Esophagus muscularis mucosa (tissue), 4 donors: ENCODE data around the gene GPC5.

Experiments
- EP300 ChIP-seq: sonication (generic); formaldehyde crosslinking; IDR thresholded peaks from one replicate; pipeline ENCODE4 v1.6.1; 2017; ENCODE audit warnings: antibody characterized with exemption
- POLR2A ChIP-seq: fragments of 450-650 bp; IDR thresholded peaks from one replicate; pipeline ENCODE4 v1.6.1; 2017; ENCODE audit warnings: antibody characterized with exemption, moderate library complexity, mild to moderate bottlenecking, low read depth
- TF ChIP-seq, protein P1 (sequence below), 3 experiments: fragments of 200-600 bp in 2 of 3; fragments of 450-650 bp in 1 of 3; sonication (generic) in 2 of 3; IDR thresholded peaks; one replicate each; pipeline ENCODE4 v1.5.1; 2017 to 2019; ENCODE audit warnings: antibody characterized with exemption in 3 of 3, mild to moderate bottlenecking in 2 of 3, moderate library complexity in 1 of 3

- TF ChIP-seq, protein P1, sequence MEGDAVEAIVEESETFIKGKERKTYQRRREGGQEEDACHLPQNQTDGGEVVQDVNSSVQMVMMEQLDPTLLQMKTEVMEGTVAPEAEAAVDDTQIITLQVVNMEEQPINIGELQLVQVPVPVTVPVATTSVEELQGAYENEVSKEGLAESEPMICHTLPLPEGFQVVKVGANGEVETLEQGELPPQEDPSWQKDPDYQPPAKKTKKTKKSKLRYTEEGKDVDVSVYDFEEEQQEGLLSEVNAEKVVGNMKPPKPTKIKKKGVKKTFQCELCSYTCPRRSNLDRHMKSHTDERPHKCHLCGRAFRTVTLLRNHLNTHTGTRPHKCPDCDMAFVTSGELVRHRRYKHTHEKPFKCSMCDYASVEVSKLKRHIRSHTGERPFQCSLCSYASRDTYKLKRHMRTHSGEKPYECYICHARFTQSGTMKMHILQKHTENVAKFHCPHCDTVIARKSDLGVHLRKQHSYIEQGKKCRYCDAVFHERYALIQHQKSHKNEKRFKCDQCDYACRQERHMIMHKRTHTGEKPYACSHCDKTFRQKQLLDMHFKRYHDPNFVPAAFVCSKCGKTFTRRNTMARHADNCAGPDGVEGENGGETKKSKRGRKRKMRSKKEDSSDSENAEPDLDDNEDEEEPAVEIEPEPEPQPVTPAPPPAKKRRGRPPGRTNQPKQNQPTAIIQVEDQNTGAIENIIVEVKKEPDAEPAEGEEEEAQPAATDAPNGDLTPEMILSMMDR (IDR thresholded peaks at IDR 0.05): no peak
- TF ChIP-seq EP300 (no peak), POLR2A (no peak)
Measured at GRCh38 chr13:91868351-91868750, 469.9 kb downstream of the GPC5 start.
